ENCODE results near the gene PROB1.
A peak's percentile ranks its signal among the peaks of the same experiment; 100 is the strongest.
"Not testable (repeated sequence)": the region's sequence is repeated elsewhere in the genome, so short reads cannot be mapped to it uniquely, and the experiment has no call there.

PROB1 gene

GRCh38 chr5:139413153-139413552 is 18.2 kb upstream of the PROB1 start:
- DNase-seq (ENCODE audit: low read depth in 2 of 2): no peak

- DNase-seq (ENCODE audit: low read depth in 2 of 2): no peak
These were observed 16.3 kb upstream of the PROB1 start for GRCh38 chr5:139410993-139411828.

- no peak for DNase-seq (ENCODE audit: low read depth in 2 of 2)
These were observed 15.5 kb upstream of the PROB1 start for GRCh38 chr5:139410121-139410992.

GRCh38 chr5:139409116-139409515 is 14.2 kb upstream of the PROB1 start:
- not testable (repeated sequence) for DNase-seq (ENCODE audit: low read depth in 2 of 2)

- DNase-seq (ENCODE audit: low read depth in 2 of 2): no peak
These were observed 13.3 kb upstream of the PROB1 start for GRCh38 chr5:139408191-139408590.

- no peak for DNase-seq (ENCODE audit: low read depth in 2 of 2)
These were observed 12.6 kb upstream of the PROB1 start for GRCh38 chr5:139407517-139407916.

- DNase-seq (ENCODE audit: low read depth in 2 of 2): no peak
These were observed 12.1 kb upstream of the PROB1 start for GRCh38 chr5:139406963-139407362.

- no peak for DNase-seq (ENCODE audit: low read depth in 2 of 2)
These were observed 9.6 kb upstream of the PROB1 start for GRCh38 chr5:139404484-139404840.

- peak; percentile 96 for DNase-seq (ENCODE audit: low read depth in 2 of 2)
These were observed 9.0 kb upstream of the PROB1 start, which contains the start of gene SPATA24 for GRCh38 chr5:139403787-139404483. Gene SPATA24, minus strand, starts transcription at chr5:139404089. Its CDS starts 29 bp downstream, at chr5:139404060.

GRCh38 chr5:139403418-139403786 is 8.5 kb upstream of the PROB1 start:
- no peak for DNase-seq (ENCODE audit: low read depth in 2 of 2)

- DNase-seq (ENCODE audit: low read depth in 2 of 2): no peak
These were observed 7.8 kb upstream of the PROB1 start for GRCh38 chr5:139402561-139403158.

- no peak for DNase-seq (ENCODE audit: low read depth in 2 of 2)
These were observed 6.6 kb upstream of the PROB1 start for GRCh38 chr5:139401546-139401945.

GRCh38 chr5:139399501-139400121 is 4.7 kb upstream of the PROB1 start:
- DNase-seq (ENCODE audit: low read depth in 2 of 2): no peak

- no peak for DNase-seq (ENCODE audit: low read depth in 2 of 2)
These were observed 3.0 kb upstream of the PROB1 start for GRCh38 chr5:139397921-139398320.

GRCh38 chr5:139396691-139397090 is 1.8 kb upstream of the PROB1 start:
- no peak for DNase-seq (ENCODE audit: low read depth in 2 of 2)

GRCh38 chr5:139395844-139396640 is 1.1 kb upstream of the PROB1 start:
- no peak for DNase-seq (ENCODE audit: low read depth in 2 of 2)

- DNase-seq (ENCODE audit: low read depth in 2 of 2): no peak
These were observed 716 bp downstream of the PROB1 start for GRCh38 chr5:139394123-139394653.

GRCh38 chr5:139393497-139394122 is 1.3 kb downstream of the PROB1 start:
- DNase-seq (ENCODE audit: low read depth in 2 of 2): no peak

- DNase-seq (ENCODE audit: low read depth in 2 of 2): peak; percentile 55 to 56
These were observed 2.0 kb downstream of the PROB1 start for GRCh38 chr5:139392678-139393496.
